ENCODE measurements around the gene MYO19.

Gene MYO19

GRCh38 chr17:36576793-36577192 lies 42.1 kb upstream of the MYO19 start:
- Histone ChIP-seq H3K4me3 (ENCODE audit: low read length) (no peak overlapping the region), H3K79me2 (ENCODE audit: low read length) (peaks cover 61% of the 10 kb centered on the region), H3K27ac (ENCODE audit: low read length) (no peak overlapping the region), H3K36me3 (replicated peaks; ENCODE audit: insufficient read depth, low read length) (peaks cover 6% of the 10 kb centered on the region; the same call in 1 of the 2 replicates), H3F3A (ENCODE audit: insufficient read depth, low read length) (peaks cover 5% of the 10 kb centered on the region; the same call in 1 of the 2 replicates), H4K20me1 (ENCODE audit: insufficient read depth, low read length) (no peaks in the 10 kb centered on the region), H3K4me1 (ENCODE audit: low read length) (no peaks in the 10 kb centered on the region), H3K9me3 (replicated peaks; ENCODE audit: insufficient read depth, low read length) (no peaks in the 10 kb centered on the region), H3K9ac (ENCODE audit: low read length) (no peak overlapping the region), H3K9me2 (replicated peaks; ENCODE audit: insufficient read depth, low read length) (no peaks in the 10 kb centered on the region), H3K4me2 (ENCODE audit: low read depth, low read length) (no peak overlapping the region), H3K27me3 (replicated peaks; ENCODE audit: insufficient read depth, low read length) (no peaks in the 10 kb centered on the region), H2AFZ (ENCODE audit: low read length) (no peak overlapping the region)
- no peak for DNase-seq
- TF ChIP-seq EZH2phosphoT487 (IDR thresholded peaks at IDR 0.05; ENCODE audit: low read length) (no peak), EZH2 (optimal IDR thresholded peaks at IDR 0.05; ENCODE audit: low read depth, low read length) (no peak), CTCF (IDR thresholded peaks at IDR 0.05; ENCODE audit: low read length) (no peak)

GRCh38 chr17:36575028-36575427 lies 40.4 kb upstream of the MYO19 start:
- Histone ChIP-seq H3K4me3 (ENCODE audit: low read length) (no peak overlapping the region), H3K9ac (ENCODE audit: low read length) (no peak overlapping the region), H3K27me3 (replicated peaks; ENCODE audit: insufficient read depth, low read length) (no peaks in the 10 kb centered on the region), H3K9me2 (replicated peaks; ENCODE audit: insufficient read depth, low read length) (no peaks in the 10 kb centered on the region), H3K4me2 (ENCODE audit: low read depth, low read length) (no peak overlapping the region), H3K9me3 (replicated peaks; ENCODE audit: insufficient read depth, low read length) (no peaks in the 10 kb centered on the region), H2AFZ (ENCODE audit: low read length) (no peak overlapping the region), H3K27ac (ENCODE audit: low read length) (no peak overlapping the region), H3K4me1 (ENCODE audit: low read length) (no peaks in the 10 kb centered on the region), H3K36me3 (replicated peaks; ENCODE audit: insufficient read depth, low read length) (peaks cover 7% of the 10 kb centered on the region; the same call in 1 of the 2 replicates), H4K20me1 (ENCODE audit: insufficient read depth, low read length) (no peaks in the 10 kb centered on the region), H3K79me2 (ENCODE audit: low read length) (peaks cover 69% of the 10 kb centered on the region), H3F3A (ENCODE audit: insufficient read depth, low read length) (peaks cover 5% of the 10 kb centered on the region; the same call in 1 of the 2 replicates)
- TF ChIP-seq CTCF (IDR thresholded peaks at IDR 0.05; ENCODE audit: low read length) (no peak), EZH2 (optimal IDR thresholded peaks at IDR 0.05; ENCODE audit: low read depth, low read length) (no peak), EZH2phosphoT487 (IDR thresholded peaks at IDR 0.05; ENCODE audit: low read length) (no peak)
- no peak for DNase-seq

- Histone ChIP-seq H3K27me3 (replicated peaks; ENCODE audit: insufficient read depth, low read length) (no peaks in the 10 kb centered on the region), H3K4me3 (ENCODE audit: low read length) (no peak overlapping the region), H2AFZ (ENCODE audit: low read length) (no peak overlapping the region), H3K9me2 (replicated peaks; ENCODE audit: insufficient read depth, low read length) (no peaks in the 10 kb centered on the region), H4K20me1 (ENCODE audit: insufficient read depth, low read length) (0 out of 2 replicates have a peak, but pooled peaks cover 3% of the 10 kb centered on the region), H3K9me3 (replicated peaks; ENCODE audit: insufficient read depth, low read length) (no peaks in the 10 kb centered on the region), H3K4me2 (ENCODE audit: low read depth, low read length) (no peak overlapping the region), H3K79me2 (ENCODE audit: low read length) (peaks cover 62% of the 10 kb centered on the region), H3K27ac (ENCODE audit: low read length) (no peak overlapping the region), H3F3A (ENCODE audit: insufficient read depth, low read length) (no peaks in the 10 kb centered on the region), H3K36me3 (replicated peaks; ENCODE audit: insufficient read depth, low read length) (peaks cover 14% of the 10 kb centered on the region), H3K4me1 (ENCODE audit: low read length) (no peaks in the 10 kb centered on the region), H3K9ac (ENCODE audit: low read length) (no peak overlapping the region)
- no peak for TF ChIP-seq EZH2 (optimal IDR thresholded peaks at IDR 0.05; ENCODE audit: low read depth, low read length)
- TF ChIP-seq CTCF (IDR thresholded peaks at IDR 0.05; ENCODE audit: low read length) = no peak
- TF ChIP-seq EZH2phosphoT487 (IDR thresholded peaks at IDR 0.05; ENCODE audit: low read length) = no peak
- DNase-seq = no peak
These were observed 31.4 kb upstream of the MYO19 start for GRCh38 chr17:36566081-36566480.
